Thymus (tissue), 14 donors: ENCODE results near the gene GCA. TPM values are rescaled to one million over a fixed set of nuclear protein-coding genes. Genes with fewer than 3 reads are reported as not detected.

Experiments used
- DNase-seq, 9 donors: peaks; one replicate each; pipeline ENCODE4 v3.0.0-alpha.2; 2013; ENCODE audit warnings: low spot score in 9 of 9, low read depth in 6 of 9, missing footprints in 1 of 9
- H3K27ac ChIP-seq, 2 donors: one replicate each; pipeline ENCODE4 v1.5.1; 2013; ENCODE audit warnings: control low read depth in 1 of 2, low read depth in 1 of 2, low read length in 1 of 2, mild to moderate bottlenecking in 1 of 2, moderate library complexity in 1 of 2
- H3K27me3 ChIP-seq, 2 donors: one replicate each; pipeline ENCODE4 v1.5.1; 2013; ENCODE audit warnings: low read length in 1 of 2; ENCODE audit not compliant: control insufficient read depth in 2 of 2, insufficient read depth in 1 of 2
- H3K36me3 ChIP-seq, 2 donors: one replicate each; pipeline ENCODE4 v1.5.1; 2013; ENCODE audit warnings: low read length in 1 of 2, mild to moderate bottlenecking in 1 of 2, moderate library complexity in 1 of 2; ENCODE audit not compliant: control insufficient read depth in 2 of 2, insufficient read depth in 2 of 2
- H3K4me1 ChIP-seq, 2 donors: one replicate each; pipeline ENCODE4 v1.5.1; 2013; ENCODE audit warnings: low read length in 2 of 2; ENCODE audit not compliant: control insufficient read depth in 2 of 2, insufficient read depth in 2 of 2
- H3K4me3 ChIP-seq, 2 donors: one replicate each; pipeline ENCODE4 v1.5.1; 2013; ENCODE audit warnings: low read length in 2 of 2, control low read depth in 1 of 2, mild to moderate bottlenecking in 1 of 2
- H3K9me3 ChIP-seq, 2 donors: one replicate each; pipeline ENCODE4 v1.5.1; 2013; ENCODE audit warnings: low read length in 1 of 2, mild to moderate bottlenecking in 1 of 2; ENCODE audit not compliant: control insufficient read depth in 2 of 2, insufficient read depth in 1 of 2
- WGBS: extraction: QIAGEN DNeasy Blood & Tissue Kit; methylation state at CpG from one replicate; pipeline ENCODE4 v1.1.7; 2013; 5-methylcytosine and 5-hydroxymethylcytosine counted together
- long read RNA-seq, 10 donors: transcript quantifications; one replicate each; lab custom pipeline, GENCODE V29; 2026
- polyA plus RNA-seq: library from polyadenylated mRNA; stranded (reverse); fragments of 200-250 nt; gene quantifications from one replicate; pipeline ENCODE4 v1.2.3, GENCODE V29; 2013
- total RNA-seq: library from RNA; stranded (reverse); fragments of 120-200 nt; gene quantifications from one replicate; pipeline ENCODE4 v1.2.4, GENCODE V29; 2013
- donor health status: healthy.

The GCA gene, protein sequence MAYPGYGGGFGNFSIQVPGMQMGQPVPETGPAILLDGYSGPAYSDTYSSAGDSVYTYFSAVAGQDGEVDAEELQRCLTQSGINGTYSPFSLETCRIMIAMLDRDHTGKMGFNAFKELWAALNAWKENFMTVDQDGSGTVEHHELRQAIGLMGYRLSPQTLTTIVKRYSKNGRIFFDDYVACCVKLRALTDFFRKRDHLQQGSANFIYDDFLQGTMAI
- total RNA-seq, result 38.9 TPM
- polyA plus RNA-seq, result 53.4 TPM
- long read RNA-seq, donor 1, result 0 reads
- long read RNA-seq, donor 2, transcript GCA-204 (8 exons, 1,992 nt), result major isoform, 25 of 31 reads
- long read RNA-seq, donor 2, partial matches to known transcripts, result 5 of 31 reads
- long read RNA-seq, donor 2, other reads (novel, unspliced or antisense), result 0 of 31 reads
- long read RNA-seq, donor 3, transcript GCA-204 (8 exons, 1,992 nt), result major isoform, 20 of 38 reads
- long read RNA-seq, donor 3, partial matches to known transcripts, result 17 of 38 reads
- long read RNA-seq, donor 3, other reads (novel, unspliced or antisense), result 0 of 38 reads
- long read RNA-seq, donor 4, transcript GCA-204 (8 exons, 1,992 nt), result major isoform, 5 of 10 reads
- long read RNA-seq, donor 4, partial matches to known transcripts, result 5 of 10 reads
- long read RNA-seq, donor 4, other reads (novel, unspliced or antisense), result 0 of 10 reads
- long read RNA-seq, donor 5, transcript GCA-204 (8 exons, 1,992 nt), result major isoform, 23 of 41 reads
- long read RNA-seq, donor 5, partial matches to known transcripts, result 17 of 41 reads
- long read RNA-seq, donor 5, other reads (novel, unspliced or antisense), result 0 of 41 reads
- long read RNA-seq, donor 6, transcript GCA-204 (8 exons, 1,992 nt), result major isoform, 8 of 8 reads
- long read RNA-seq, donor 6, partial matches to known transcripts, result 0 of 8 reads
- long read RNA-seq, donor 6, other reads (novel, unspliced or antisense), result 0 of 8 reads
- long read RNA-seq, donor 7, transcript GCA-204 (8 exons, 1,992 nt), result major isoform, 10 of 11 reads
- long read RNA-seq, donor 7, partial matches to known transcripts, result 0 of 11 reads
- long read RNA-seq, donor 7, other reads (novel, unspliced or antisense), result 0 of 11 reads
- long read RNA-seq, donor 8, partial matches to known transcripts, result 0 of 5 reads
- long read RNA-seq, donor 8, other reads (novel, unspliced or antisense), result 0 of 5 reads
- long read RNA-seq, donor 9, transcript GCA-204 (8 exons, 1,992 nt), result major isoform, 8 of 10 reads
- long read RNA-seq, donor 9, partial matches to known transcripts, result 0 of 10 reads
- long read RNA-seq, donor 9, other reads (novel, unspliced or antisense), result 0 of 10 reads
- long read RNA-seq, donor 10, transcript GCA-204 (8 exons, 1,992 nt), result major isoform, 6 of 6 reads
- long read RNA-seq, donor 10, partial matches to known transcripts, result 0 of 6 reads
- long read RNA-seq, donor 10, other reads (novel, unspliced or antisense), result 0 of 6 reads

DNA sequence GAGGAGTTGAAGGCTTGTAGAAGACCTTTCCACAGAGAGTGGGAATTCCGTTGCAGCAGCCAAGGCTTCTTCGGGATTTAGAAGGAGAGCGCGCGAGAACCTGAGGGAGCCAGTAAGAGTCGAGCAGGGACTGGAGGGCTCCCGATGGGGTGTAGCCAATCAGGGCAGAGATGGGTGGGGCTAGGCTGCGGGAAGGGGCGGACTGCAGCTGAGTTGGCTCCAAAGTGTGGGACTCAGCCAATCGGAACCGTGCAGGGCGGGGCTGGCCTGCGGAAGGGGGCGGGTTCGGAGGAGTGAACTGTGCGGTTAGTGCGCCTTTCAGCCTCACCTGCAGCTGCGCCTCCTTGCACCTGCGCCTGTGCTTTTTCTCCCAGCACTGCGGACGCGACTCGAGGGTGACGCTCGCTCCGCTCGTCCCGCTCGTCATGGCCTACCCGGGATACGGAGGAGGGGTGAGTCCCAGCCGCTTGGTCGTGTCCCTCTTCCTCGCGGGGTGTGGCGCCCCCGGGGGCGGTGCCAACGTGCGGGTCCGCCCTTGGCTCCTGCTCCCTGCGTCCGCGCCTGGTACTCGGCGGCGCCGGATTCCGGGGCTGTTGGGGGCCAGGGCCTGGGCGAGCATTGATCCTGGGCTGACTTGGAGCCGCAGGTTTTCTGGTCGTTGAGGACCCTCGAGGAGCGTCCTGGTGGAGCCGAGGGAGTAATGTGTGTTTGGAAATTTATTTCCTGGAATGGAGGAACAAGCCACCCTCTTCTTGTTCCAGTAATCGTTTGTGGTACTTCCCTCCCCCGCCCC is at the start of gene GCA:
Gene GCA, plus strand, starts transcription at position 309 of the 793 bp plus-strand sequence. Its CDS starts 117 bp downstream, at position 426.
- Histone ChIP-seq H3K27ac (peak within 1 kb of the TSS; percentile 64 to 77), H3K9me3 (no peaks in the 10 kb centered on the region), H3K27me3 (no peaks in the 10 kb centered on the region), H3K4me1 (peaks cover 6 to 11% of the 10 kb centered on the region in 2 donors), H3K4me3 (peak within 1 kb of the TSS; percentile 67 to 73), H3K36me3 (no peaks in the 10 kb centered on the region)
- under 1% methylated on average over 57 of the region's 57 CpGs for WGBS
- peak; percentile 87 to 98 (median 96) for DNase-seq

DNA sequence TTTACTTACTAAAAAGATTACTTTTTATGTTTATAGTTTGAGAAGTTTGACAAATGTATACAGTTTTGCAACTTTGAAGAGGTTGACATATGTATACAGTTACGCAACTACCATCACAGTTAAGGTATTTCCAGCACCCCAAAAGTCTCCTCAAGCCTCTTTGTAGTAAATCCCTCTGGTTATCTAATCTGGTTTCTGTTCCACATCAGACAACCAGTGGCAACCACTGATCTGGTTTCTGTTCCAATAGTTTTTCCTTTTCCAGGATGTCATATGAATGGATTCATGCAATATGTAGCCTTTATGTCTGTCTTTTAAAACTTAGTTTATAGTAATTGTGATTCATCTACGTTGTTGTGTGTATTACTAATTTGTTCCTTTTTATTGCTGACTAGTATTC is 48.9 kb upstream of the GCA start:
- no peak for DNase-seq
- WGBS, result 97% methylated on average over 2 of the region's 2 CpGs
- H3K4me3 ChIP-seq, result no peak overlapping the region
- no peaks in the 10 kb centered on the region for H3K9me3 ChIP-seq
- peaks cover 0 to 4% of the 10 kb centered on the region in 2 donors for H3K36me3 ChIP-seq
- H3K27ac ChIP-seq, result no peak overlapping the region
- no peaks in the 10 kb centered on the region for H3K27me3 ChIP-seq
- H3K4me1 ChIP-seq, result no peaks in the 10 kb centered on the region

DNA sequence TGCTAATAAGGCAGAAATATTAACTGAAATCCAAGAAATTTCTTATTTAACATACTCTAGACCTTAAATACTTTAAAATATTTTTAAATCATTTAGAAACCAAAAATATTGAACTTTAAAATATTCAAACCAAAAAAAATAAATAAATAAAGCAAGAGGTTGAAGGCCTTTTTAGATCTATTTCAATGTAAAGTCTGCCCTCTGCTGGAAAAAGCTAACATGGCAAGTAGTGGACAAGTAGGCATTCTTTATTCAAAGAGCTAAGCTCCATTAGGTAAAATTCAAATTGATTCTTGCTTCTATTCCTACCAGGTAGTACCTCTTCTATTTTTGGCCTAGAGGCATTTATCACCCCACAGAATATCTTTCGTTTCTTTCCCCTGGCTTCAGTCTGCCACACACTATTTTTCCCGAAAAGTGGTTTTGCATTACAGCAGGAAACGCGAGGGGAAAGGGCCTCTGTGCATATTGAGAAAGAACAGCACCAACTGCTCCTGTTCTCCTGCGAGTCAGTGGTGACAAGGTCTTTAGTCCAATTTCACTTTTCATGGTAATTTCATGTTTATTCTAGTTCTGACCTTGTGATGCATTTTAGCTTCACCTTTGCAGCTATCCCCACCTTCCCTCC is 45.9 kb upstream of the GCA start:
- Histone ChIP-seq H3K4me3 (no peak overlapping the region), H3K9me3 (no peaks in the 10 kb centered on the region), H3K27ac (no peak overlapping the region), H3K4me1 (no peaks in the 10 kb centered on the region), H3K27me3 (no peaks in the 10 kb centered on the region), H3K36me3 (peaks cover 0 to 4% of the 10 kb centered on the region in 2 donors)
- 68% methylated on average over 5 of the region's 5 CpGs for WGBS
- peak; percentile 14 to 85 (median 66) for DNase-seq

DNA sequence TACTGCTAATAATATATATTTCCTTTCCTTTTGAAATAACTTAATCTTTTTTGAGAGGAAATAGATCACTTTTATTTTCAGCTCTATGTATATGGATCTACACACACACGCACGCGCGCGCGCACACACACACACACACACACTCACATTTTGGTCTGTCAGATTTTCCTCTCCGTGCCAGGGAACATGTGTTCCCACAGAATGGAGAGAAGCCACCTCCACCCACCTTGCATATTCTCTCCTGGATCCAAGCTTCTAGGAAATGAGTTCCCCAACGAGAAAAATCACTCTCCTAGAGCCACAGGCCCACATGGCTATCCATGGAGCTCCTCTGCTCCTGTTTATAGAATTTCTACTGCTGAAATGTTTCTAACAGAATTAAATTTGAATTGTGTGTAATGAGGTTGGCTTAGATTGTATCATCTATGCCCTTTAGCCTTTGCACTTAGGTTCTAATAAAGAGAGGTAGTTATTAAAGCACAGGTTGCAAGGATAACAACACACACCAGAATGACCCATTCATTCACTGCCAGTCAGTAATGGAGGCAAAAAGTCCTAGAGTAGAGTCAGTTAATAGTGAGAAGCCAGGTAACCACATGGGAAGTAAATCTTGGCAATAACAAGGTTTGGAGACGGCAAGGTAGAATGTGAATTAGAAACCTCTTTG is 45.1 kb upstream of the GCA start:
- no peak overlapping the region for H3K4me3 ChIP-seq
- WGBS, result 98% methylated on average over 9 of the region's 9 CpGs
- H3K9me3 ChIP-seq, result no peaks in the 10 kb centered on the region
- H3K4me1 ChIP-seq, result no peaks in the 10 kb centered on the region
- H3K27me3 ChIP-seq, result no peaks in the 10 kb centered on the region
- no peak overlapping the region for H3K27ac ChIP-seq
- H3K36me3 ChIP-seq, result peaks cover 0 to 4% of the 10 kb centered on the region in 2 donors
- DNase-seq, result no peak

DNA sequence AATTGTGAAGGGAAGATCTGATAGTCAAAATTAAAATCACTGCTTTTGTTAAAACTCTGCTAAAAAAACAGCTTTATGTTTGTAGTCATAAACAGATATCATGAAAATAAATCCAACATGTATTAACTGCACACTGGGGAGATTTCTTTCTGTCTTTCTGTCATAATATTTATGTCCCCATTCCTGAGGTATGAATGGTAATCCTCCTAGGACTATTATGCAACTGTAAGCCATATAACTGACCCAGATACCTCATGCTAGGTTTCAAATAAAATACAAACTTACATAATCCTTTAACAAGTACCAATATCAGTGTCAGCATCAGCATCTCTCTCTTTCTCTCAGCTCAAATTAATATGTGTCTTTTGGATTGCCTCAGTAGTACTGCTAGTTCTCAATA is 43.7 kb upstream of the GCA start:
- H3K4me3 ChIP-seq, result no peak overlapping the region
- H3K27ac ChIP-seq, result no peak overlapping the region
- H3K27me3 ChIP-seq, result no peaks in the 10 kb centered on the region

DNA sequence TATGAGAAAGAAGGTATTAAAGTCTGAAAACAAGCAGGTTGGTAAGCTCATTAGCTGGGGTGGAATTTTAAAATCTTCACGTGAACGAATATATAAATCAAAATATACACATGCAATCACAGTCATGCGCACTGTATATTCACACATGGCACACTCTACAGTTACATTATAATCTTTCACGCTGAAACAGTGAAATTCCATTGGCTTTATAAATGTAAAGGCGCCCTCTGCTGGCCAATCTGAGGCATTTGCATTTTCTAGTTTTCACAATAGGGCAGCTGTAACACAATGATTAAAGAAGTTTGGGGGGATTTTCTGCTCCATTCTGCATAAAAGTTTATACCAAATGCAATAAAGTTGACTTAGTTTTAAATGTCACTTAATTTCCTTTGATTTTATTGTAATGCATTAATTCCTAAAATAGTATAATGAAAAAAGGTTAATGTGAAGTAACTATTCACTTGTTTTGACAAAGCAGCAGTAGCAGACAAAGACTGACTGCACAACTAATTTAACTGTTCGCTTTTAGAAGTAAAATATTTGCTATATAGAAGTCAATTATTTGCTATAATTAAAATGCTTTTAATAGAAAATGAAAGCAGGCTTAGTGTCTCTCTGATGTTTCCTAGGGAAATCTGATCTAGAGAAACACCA is 42.7 kb upstream of the GCA start:
- H3K9me3 ChIP-seq, result no peaks in the 10 kb centered on the region
- H3K27ac ChIP-seq, result no peak overlapping the region
- H3K4me1 ChIP-seq, result no peaks in the 10 kb centered on the region
- DNase-seq, result peak in 8 of 9 donors; percentile 16 to 71 (median 46)
- H3K27me3 ChIP-seq, result no peaks in the 10 kb centered on the region
- H3K4me3 ChIP-seq, result no peak overlapping the region
- WGBS, result 25% methylated on average over 6 of the region's 6 CpGs
- H3K36me3 ChIP-seq, result peaks cover 0 to 4% of the 10 kb centered on the region in 2 donors

More for the DNA sequence above, 43.7 kb upstream of the GCA start:
- Histone ChIP-seq H3K9me3 (no peaks in the 10 kb centered on the region), H3K36me3 (peaks cover 0 to 4% of the 10 kb centered on the region in 2 donors), H3K4me1 (no peaks in the 10 kb centered on the region)
- no peak for DNase-seq

DNA sequence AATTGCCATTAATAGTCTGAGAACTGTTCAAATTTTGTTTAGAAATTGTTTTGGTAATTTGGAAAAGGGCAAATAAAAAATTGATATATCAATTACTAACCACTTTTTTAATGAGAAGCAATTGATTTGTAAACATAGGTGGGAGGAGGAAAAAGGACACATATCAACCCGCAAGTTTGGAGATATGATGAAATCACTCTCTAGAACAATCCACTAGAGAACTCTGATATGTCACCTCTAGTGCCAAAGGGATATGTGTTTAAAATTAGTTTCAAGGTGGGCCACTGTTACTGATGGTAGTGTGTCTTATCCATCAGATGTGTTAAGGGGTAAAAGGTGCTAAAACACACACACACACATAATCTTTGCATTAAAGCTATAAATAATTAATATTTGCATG is 42.1 kb upstream of the GCA start:
- no peak overlapping the region for H3K4me3 ChIP-seq
- DNase-seq, result no peak

More for the DNA sequence above, 42.1 kb upstream of the GCA start:
- H3K27ac ChIP-seq, result no peak overlapping the region
- H3K27me3 ChIP-seq, result no peaks in the 10 kb centered on the region
- WGBS, result 96% methylated on average over 1 of the region's 1 CpG
- no peaks in the 10 kb centered on the region for H3K9me3 ChIP-seq
- H3K36me3 ChIP-seq, result peaks cover 0 to 4% of the 10 kb centered on the region in 2 donors
- no peaks in the 10 kb centered on the region for H3K4me1 ChIP-seq
